GM23338 (cell line): ENCODE measurements around the gene DDX53. TPM values are rescaled to one million over a fixed set of nuclear protein-coding genes. Genes with fewer than 3 reads are reported as not detected.

Experiments used
- ATAC-seq: fragments of 200-7000 bp; cut with Tn5 transposase; 3 replicates; pipeline ENCODE4 v1.9.1; 2020
- DNase-seq: peaks from one replicate; pipeline ENCODE4 v3.0.0-alpha.2; 2015; ENCODE audit warnings: low spot score
- H2AFZ ChIP-seq: fragments of 200-600 bp; sonication (generic); 2 replicates; pipeline ENCODE4 v1.8.0; 2016; ENCODE audit warnings: antibody characterized with exemption, mild to moderate bottlenecking, moderate library complexity
- H3F3A ChIP-seq: fragments of 200-600 bp; sonication (generic); replicated peaks from 2 replicates; pipeline ENCODE4 v1.8.0; 2017; ENCODE audit warnings: antibody characterized with exemption, mixed run types, low read depth
- H3K27ac ChIP-seq: fragments of 200-600 bp; sonication (generic); 2 replicates; pipeline ENCODE4 v1.6.1; 2016; ENCODE audit warnings: low read depth
- H3K27me3 ChIP-seq: fragments of 200-600 bp; sonication (generic); 2 replicates; pipeline ENCODE4 v1.8.0; 2016; ENCODE audit warnings: mild to moderate bottlenecking, mixed run types, moderate library complexity; ENCODE audit not compliant: insufficient read depth
- H3K36me3 ChIP-seq: fragments of 200-600 bp; sonication (generic); 2 replicates; pipeline ENCODE4 v1.8.0; 2016; ENCODE audit warnings: mild to moderate bottlenecking; ENCODE audit not compliant: insufficient read depth
- H3K4me1 ChIP-seq: fragments of 200-600 bp; sonication (generic); 2 replicates; pipeline ENCODE4 v1.8.0; 2016; ENCODE audit warnings: mild to moderate bottlenecking, moderate library complexity; ENCODE audit not compliant: insufficient read depth
- H3K4me2 ChIP-seq: fragments of 200-600 bp; sonication (generic); 2 replicates; pipeline ENCODE4 v1.7.1; 2017; ENCODE audit warnings: mixed run types
- H3K4me3 ChIP-seq: fragments of 200-600 bp; sonication (generic); 2 replicates; pipeline ENCODE4 v1.6.1; 2016; ENCODE audit warnings: mixed run types
- H3K79me2 ChIP-seq: fragments of 200-600 bp; sonication (generic); replicated peaks from 2 replicates; pipeline ENCODE4 v1.8.0; 2017; ENCODE audit warnings: mild to moderate bottlenecking; ENCODE audit not compliant: insufficient read depth
- H3K9me2 ChIP-seq: fragments of 200-600 bp; sonication (generic); 2 replicates; pipeline ENCODE4 v1.8.0; 2017; ENCODE audit not compliant: insufficient read depth
- H4K20me1 ChIP-seq: fragments of 200-600 bp; sonication (generic); replicated peaks from 2 replicates; pipeline ENCODE4 v1.8.0; 2017; ENCODE audit warnings: mild to moderate bottlenecking; ENCODE audit not compliant: insufficient read depth
- H3K27ac Mint-ChIP-seq: 2 replicates; pipeline ENCODE4 v1.8.0; 2020; ENCODE audit warnings: inconsistent platforms, mild to moderate bottlenecking, moderate library complexity, mixed read lengths
- H3K27me3 Mint-ChIP-seq: 3 replicates; pipeline ENCODE4 v1.8.0; 2022; ENCODE audit warnings: low read depth, mild to moderate bottlenecking, moderate library complexity, mixed read lengths, inconsistent platforms; ENCODE audit not compliant: insufficient read depth, poor library complexity
- H3K36me3 Mint-ChIP-seq: 3 replicates; pipeline ENCODE4 v1.8.0; 2021; ENCODE audit warnings: low read depth, mild to moderate bottlenecking, inconsistent platforms, moderate library complexity, mixed read lengths
- H3K4me1 Mint-ChIP-seq: 3 replicates; pipeline ENCODE4 v1.8.0; 2020; ENCODE audit warnings: mild to moderate bottlenecking, inconsistent platforms, mixed read lengths
- H3K4me3 Mint-ChIP-seq: 3 replicates; pipeline ENCODE4 v1.8.0; 2021; ENCODE audit warnings: moderate library complexity, mild to moderate bottlenecking, inconsistent platforms, mixed read lengths
- H3K9me3 Mint-ChIP-seq: 3 replicates; pipeline ENCODE4 v1.8.0; 2020; ENCODE audit warnings: moderate library complexity, mild to moderate bottlenecking, inconsistent platforms, mixed read lengths
- CREB1 ChIP-seq: fragments of 250-450 bp; sonication (Bioruptor Pico); IDR thresholded peaks from 2 replicates; pipeline ENCODE4 v1.5.0; 2020; ENCODE audit warnings: low read depth, mild to moderate bottlenecking, moderate library complexity
- ETS1 ChIP-seq: IDR thresholded peaks from 2 replicates; pipeline ENCODE4 v1.6.1; 2016; ENCODE audit warnings: antibody characterized with exemption
- EZH2 ChIP-seq: fragments of 200-600 bp; sonication (generic); IDR thresholded peaks from one replicate; pipeline ENCODE4 v1.8.0; 2017; ENCODE audit warnings: antibody characterized with exemption, mild to moderate bottlenecking, low read depth; ENCODE audit not compliant: unreplicated experiment
- EZH2phosphoT487 ChIP-seq: fragments of 200-600 bp; sonication (generic); IDR thresholded peaks from one replicate; pipeline ENCODE4 v1.8.1; 2018; ENCODE audit warnings: antibody characterized with exemption; ENCODE audit not compliant: unreplicated experiment
- JUNB ChIP-seq: IDR thresholded peaks from one replicate; pipeline ENCODE4 v1.6.1; 2016; ENCODE audit warnings: antibody characterized with exemption; ENCODE audit not compliant: unreplicated experiment
- NANOG ChIP-seq: IDR thresholded peaks from 2 replicates; pipeline ENCODE4 v1.6.1; 2016; ENCODE audit warnings: antibody characterized with exemption, borderline replicate concordance
- POLR2AphosphoS5 ChIP-seq: IDR thresholded peaks from 2 replicates; pipeline ENCODE4 v1.6.1; 2016; ENCODE audit warnings: antibody characterized with exemption, low read depth
- STAT1 ChIP-seq: IDR thresholded peaks from one replicate; pipeline ENCODE4 v1.6.1; 2016; ENCODE audit warnings: antibody characterized with exemption; ENCODE audit not compliant: unreplicated experiment
- ZNF331 ChIP-seq: fragments of 250-450 bp; sonication (Bioruptor Pico); IDR thresholded peaks from 2 replicates; pipeline ENCODE4 v1.5.0; 2020; ENCODE audit warnings: low read depth, mild to moderate bottlenecking, moderate library complexity
- polyA plus RNA-seq: library from polyadenylated mRNA; unstranded; fragments of >200 nt; fragmentation: Nextera tagmentation; extraction: Ambion mirVana; gene quantifications from 2 replicates; pipeline ENCODE4 v1.2.1, GENCODE V29; 2016
- total RNA-seq: library from RNA; depleted of rRNA; stranded (reverse); fragments of >200 nt; shearing (Covaris generic); gene quantifications from 2 replicates; pipeline ENCODE4 v1.2.3, GENCODE V29; 2014
- TF ChIP-seq, protein P1 (sequence below), 2 experiments: fragments of 200-600 bp in 1 of 2; sonication (generic) in 1 of 2; conservative IDR thresholded peaks; 2 replicates each; pipeline versions ENCODE4 v1.5.1 to v1.6.1; 2016 to 2017; ENCODE audit warnings: antibody characterized with exemption in 2 of 2, low read depth in 2 of 2, mild to moderate bottlenecking in 2 of 2, moderate library complexity in 1 of 2
- TF ChIP-seq, protein P2 (sequence below): IDR thresholded peaks from one replicate; pipeline ENCODE4 v1.6.1; 2018; ENCODE audit warnings: antibody characterized with exemption; ENCODE audit not compliant: unreplicated experiment

The DDX53 gene
- total and polyA plus RNA-seq, 2 experiments from 2014 or later, result 0.05 TPM; not detected in 1

DNA sequence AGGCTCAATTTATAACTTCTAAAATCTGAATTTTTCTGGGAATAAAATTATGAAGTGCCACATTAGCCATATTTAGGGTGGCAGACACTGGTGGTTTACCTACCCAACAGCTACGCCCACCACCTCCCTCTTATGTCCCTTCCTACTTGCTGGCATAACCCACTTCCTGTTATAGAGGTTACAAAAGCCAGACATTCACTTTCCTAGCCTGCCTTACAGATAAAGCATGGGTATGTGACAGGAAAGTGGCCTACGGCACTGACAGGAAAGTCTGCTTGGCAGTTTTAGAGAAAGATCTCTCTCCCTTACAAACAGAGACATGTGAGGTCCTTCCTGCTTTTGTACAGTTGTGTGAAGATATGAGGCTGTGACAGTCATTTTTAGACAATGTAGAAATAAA lies 12.4 kb downstream of the DDX53 start:
- H3K27ac ChIP-seq, result no peak overlapping the region
- no peaks in the 10 kb centered on the region for H3F3A ChIP-seq
- H3K4me3 ChIP-seq, result no peak overlapping the region
- no peaks in the 10 kb centered on the region for H3K9me2 ChIP-seq
- Mint-ChIP-seq H3K36me3 (no peaks in the 10 kb centered on the region), H3K27me3 (peaks cover 3% of the 10 kb centered on the region), H3K9me3 (no peaks in the 10 kb centered on the region; the same call in 2 of the 3 replicates), H3K4me3 (no peak overlapping the region), H3K27ac (no peak overlapping the region), H3K4me1 (0 out of 3 replicates have a peak, but pooled peaks cover 2% of the 10 kb centered on the region)
- TF ChIP-seq POLR2AphosphoS5 (no peak), NANOG (no peak), STAT1 (no peak), CREB1 (CRISPR knock-in tag) (no peak), ETS1 (no peak), EZH2phosphoT487 (no peak), ZNF331 (no peak), JUNB (no peak)
- TF ChIP-seq, protein P1, sequence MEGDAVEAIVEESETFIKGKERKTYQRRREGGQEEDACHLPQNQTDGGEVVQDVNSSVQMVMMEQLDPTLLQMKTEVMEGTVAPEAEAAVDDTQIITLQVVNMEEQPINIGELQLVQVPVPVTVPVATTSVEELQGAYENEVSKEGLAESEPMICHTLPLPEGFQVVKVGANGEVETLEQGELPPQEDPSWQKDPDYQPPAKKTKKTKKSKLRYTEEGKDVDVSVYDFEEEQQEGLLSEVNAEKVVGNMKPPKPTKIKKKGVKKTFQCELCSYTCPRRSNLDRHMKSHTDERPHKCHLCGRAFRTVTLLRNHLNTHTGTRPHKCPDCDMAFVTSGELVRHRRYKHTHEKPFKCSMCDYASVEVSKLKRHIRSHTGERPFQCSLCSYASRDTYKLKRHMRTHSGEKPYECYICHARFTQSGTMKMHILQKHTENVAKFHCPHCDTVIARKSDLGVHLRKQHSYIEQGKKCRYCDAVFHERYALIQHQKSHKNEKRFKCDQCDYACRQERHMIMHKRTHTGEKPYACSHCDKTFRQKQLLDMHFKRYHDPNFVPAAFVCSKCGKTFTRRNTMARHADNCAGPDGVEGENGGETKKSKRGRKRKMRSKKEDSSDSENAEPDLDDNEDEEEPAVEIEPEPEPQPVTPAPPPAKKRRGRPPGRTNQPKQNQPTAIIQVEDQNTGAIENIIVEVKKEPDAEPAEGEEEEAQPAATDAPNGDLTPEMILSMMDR (conservative IDR thresholded peaks at IDR 0.05; ENCODE audit: low read depth in 2 of 2), result no peak
- no peaks in the 10 kb centered on the region for H4K20me1 ChIP-seq
- DNase-seq, result no peak
- ATAC-seq, result no peak
- no peaks in the 10 kb centered on the region for H3K36me3 ChIP-seq
- no peaks in the 10 kb centered on the region for H3K4me1 ChIP-seq
- H3K4me2 ChIP-seq, result no peak overlapping the region
- no peak overlapping the region for H2AFZ ChIP-seq
- H3K27me3 ChIP-seq, result no peaks in the 10 kb centered on the region
- H3K79me2 ChIP-seq, result no peaks in the 10 kb centered on the region

- no peaks in the 10 kb centered on the region for H3K9me2 ChIP-seq
- DNase-seq (no peak), ATAC-seq (no peak)
- H3K27me3 Mint-ChIP-seq, result peaks cover 3% of the 10 kb centered on the region
- H3K27ac ChIP-seq, result no peak overlapping the region
- H3K27ac Mint-ChIP-seq, result no peak overlapping the region
- H3K9me3 Mint-ChIP-seq, result no peaks in the 10 kb centered on the region; the same call in 2 of the 3 replicates
- H4K20me1 ChIP-seq, result no peaks in the 10 kb centered on the region
- H3K4me3 Mint-ChIP-seq, result no peak overlapping the region
- H3K79me2 ChIP-seq, result no peaks in the 10 kb centered on the region
- no peaks in the 10 kb centered on the region for H3K4me1 ChIP-seq
- H3K36me3 ChIP-seq, result no peaks in the 10 kb centered on the region
- no peaks in the 10 kb centered on the region for H3F3A ChIP-seq
- H3K36me3 Mint-ChIP-seq, result no peaks in the 10 kb centered on the region
- no peaks in the 10 kb centered on the region for H3K27me3 ChIP-seq
- H3K4me1 Mint-ChIP-seq, result 0 out of 3 replicates have a peak, but pooled peaks cover 2% of the 10 kb centered on the region
- H3K4me2 ChIP-seq, result no peak overlapping the region
- H2AFZ ChIP-seq, result no peak overlapping the region
- no peak overlapping the region for H3K4me3 ChIP-seq
- TF ChIP-seq CREB1 (CRISPR knock-in tag) (no peak), NANOG (no peak), EZH2 (no peak), STAT1 (no peak), POLR2AphosphoS5 (no peak), ETS1 (no peak)
- TF ChIP-seq, protein P1 (conservative IDR thresholded peaks at IDR 0.05; ENCODE audit: low read depth in 2 of 2), result no peak
- TF ChIP-seq, protein P2, sequence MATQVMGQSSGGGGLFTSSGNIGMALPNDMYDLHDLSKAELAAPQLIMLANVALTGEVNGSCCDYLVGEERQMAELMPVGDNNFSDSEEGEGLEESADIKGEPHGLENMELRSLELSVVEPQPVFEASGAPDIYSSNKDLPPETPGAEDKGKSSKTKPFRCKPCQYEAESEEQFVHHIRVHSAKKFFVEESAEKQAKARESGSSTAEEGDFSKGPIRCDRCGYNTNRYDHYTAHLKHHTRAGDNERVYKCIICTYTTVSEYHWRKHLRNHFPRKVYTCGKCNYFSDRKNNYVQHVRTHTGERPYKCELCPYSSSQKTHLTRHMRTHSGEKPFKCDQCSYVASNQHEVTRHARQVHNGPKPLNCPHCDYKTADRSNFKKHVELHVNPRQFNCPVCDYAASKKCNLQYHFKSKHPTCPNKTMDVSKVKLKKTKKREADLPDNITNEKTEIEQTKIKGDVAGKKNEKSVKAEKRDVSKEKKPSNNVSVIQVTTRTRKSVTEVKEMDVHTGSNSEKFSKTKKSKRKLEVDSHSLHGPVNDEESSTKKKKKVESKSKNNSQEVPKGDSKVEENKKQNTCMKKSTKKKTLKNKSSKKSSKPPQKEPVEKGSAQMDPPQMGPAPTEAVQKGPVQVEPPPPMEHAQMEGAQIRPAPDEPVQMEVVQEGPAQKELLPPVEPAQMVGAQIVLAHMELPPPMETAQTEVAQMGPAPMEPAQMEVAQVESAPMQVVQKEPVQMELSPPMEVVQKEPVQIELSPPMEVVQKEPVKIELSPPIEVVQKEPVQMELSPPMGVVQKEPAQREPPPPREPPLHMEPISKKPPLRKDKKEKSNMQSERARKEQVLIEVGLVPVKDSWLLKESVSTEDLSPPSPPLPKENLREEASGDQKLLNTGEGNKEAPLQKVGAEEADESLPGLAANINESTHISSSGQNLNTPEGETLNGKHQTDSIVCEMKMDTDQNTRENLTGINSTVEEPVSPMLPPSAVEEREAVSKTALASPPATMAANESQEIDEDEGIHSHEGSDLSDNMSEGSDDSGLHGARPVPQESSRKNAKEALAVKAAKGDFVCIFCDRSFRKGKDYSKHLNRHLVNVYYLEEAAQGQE, result no peak
These were observed 12.9 kb downstream of the DDX53 start for GRCh38 chrX:23012636-23013035.
